GM12878 (cell line): Measurements from ENCODE around the gene PCAT6. TPM values are rescaled to one million over a fixed set of nuclear protein-coding genes. Genes with fewer than 3 reads are reported as not detected.

Experiments
- ATAC-seq: fragments of 200-7000 bp; cut with Tn5 transposase; 3 replicates; pipeline ENCODE4 v1.9.1; 2020; ENCODE audit warnings: mild to moderate bottlenecking, moderate library complexity
- BruUV-seq: library from RNA; stranded (reverse); fragments of 400-500 nt; replicated peaks from 2 replicates; lab custom pipeline; 2021; lab: Mats Ljungman, UMichigan
- CTCF ChIA-PET: fragments of 300-600 bp; sonication (Branson Sonifier 250); formaldehyde crosslinking; extraction: SDS; loops from one replicate; lab custom pipeline; 2021; ENCODE audit warnings: inconsistent platforms; lab: Yijun Ruan, JAX
- POLR2A ChIA-PET: fragments of 350-600 bp; formaldehyde crosslinking; extraction: SDS; loops from one replicate; lab custom pipeline; 2021; ENCODE audit warnings: inconsistent platforms; lab: Charles Lee
- RAD21 ChIA-PET: fragments of 300-600 bp; sonication (Branson Sonifier 250); formaldehyde crosslinking; loops from one replicate; lab custom pipeline; 2023; ENCODE audit warnings: antibody characterized with exemption; ENCODE audit not compliant: unreplicated experiment; lab: Charles Lee
- SMC1A ChIA-PET: fragments of 300-600 bp; sonication (Branson Sonifier 250); formaldehyde crosslinking; loops from one replicate; lab custom pipeline; 2023; ENCODE audit not compliant: unreplicated experiment, uncharacterized antibody; lab: Charles Lee
- DNase-seq: peaks from one replicate; pipeline ENCODE4 v3.0.0-alpha.2; 2011; ENCODE audit warnings: low read depth, low spot score
- FAIRE-seq: peaks from 3 replicates; lab custom pipeline; 2011; peaks lifted over from hg19 to GRCh38; lab: Jason Lieb, UNC
- H2AFZ ChIP-seq: 2 replicates; pipeline ENCODE4 v1.6.0; 2011; ENCODE audit warnings: low read depth, low read length, control low read depth; ENCODE audit not compliant: control insufficient read depth
- H3K27ac ChIP-seq: 2 replicates; pipeline ENCODE4 v1.5.1; 2011; ENCODE audit warnings: control low read depth; ENCODE audit not compliant: control insufficient read depth, insufficient read depth
- H3K27me3 ChIP-seq, 2 experiments: replicated peaks in 1 of 2; 2 replicates each; pipeline versions ENCODE4 v1.6.0 to v1.6.1; 2011; ENCODE audit warnings: low read length in 1 of 2; ENCODE audit not compliant: control insufficient read depth in 2 of 2, insufficient read depth in 2 of 2
- H3K36me3 ChIP-seq, 2 experiments: 2 replicates each; pipeline ENCODE4 v1.5.1; 2011; ENCODE audit warnings: low read length in 1 of 2; ENCODE audit not compliant: control insufficient read depth in 2 of 2, insufficient read depth in 2 of 2
- H3K4me1 ChIP-seq: 2 replicates; pipeline ENCODE4 v1.6.1; 2011; ENCODE audit warnings: mild to moderate bottlenecking, low read length, moderate library complexity, mixed read lengths; ENCODE audit not compliant: control insufficient read depth, insufficient read depth
- H3K4me2 ChIP-seq: 2 replicates; pipeline ENCODE4 v1.6.0; 2011; ENCODE audit warnings: control low read depth; ENCODE audit not compliant: control insufficient read depth, insufficient read depth
- H3K4me3 ChIP-seq: fragments of 200-600 bp; sonication (generic); 2 replicates; pipeline ENCODE4 v1.5.1; 2016
- H3K79me2 ChIP-seq: 2 replicates; pipeline ENCODE4 v1.6.0; 2011; ENCODE audit warnings: low read length; ENCODE audit not compliant: control insufficient read depth, insufficient read depth
- H3K9ac ChIP-seq: 2 replicates; pipeline ENCODE4 v1.8.0; 2011; ENCODE audit warnings: low read length, control low read depth, mixed read lengths; ENCODE audit not compliant: control insufficient read depth, insufficient read depth
- H3K9me3 ChIP-seq: replicated peaks from 3 replicates; pipeline ENCODE4 v1.5.1; 2011; ENCODE audit warnings: mild to moderate bottlenecking, low read length; ENCODE audit not compliant: control insufficient read depth, insufficient read depth
- H4K20me1 ChIP-seq: 2 replicates; pipeline ENCODE4 v1.6.0; 2011; ENCODE audit not compliant: control insufficient read depth, insufficient read depth
- IRF4 ChIP-seq: IDR thresholded peaks from 2 replicates; pipeline ENCODE4 v1.6.1; 2011; ENCODE audit warnings: low read depth, low read length
- MTA2 ChIP-seq: fragments of 450-650 bp; IDR thresholded peaks from 2 replicates; pipeline ENCODE4 v1.6.1; 2016; ENCODE audit warnings: low read depth, mild to moderate bottlenecking, moderate library complexity
- MTA3 ChIP-seq: IDR thresholded peaks from 2 replicates; pipeline ENCODE4 v1.6.1; 2012; ENCODE audit warnings: low read length, inconsistent platforms, borderline replicate concordance
- SPI1 ChIP-seq: IDR thresholded peaks from 2 replicates; pipeline ENCODE4 v1.6.1; 2011; ENCODE audit warnings: low read depth, mild to moderate bottlenecking, low read length, moderate library complexity, borderline replicate concordance; ENCODE audit not compliant: insufficient read depth
- ZZZ3 ChIP-seq: IDR thresholded peaks from 2 replicates; pipeline ENCODE4 v1.6.1; 2011; ENCODE audit warnings: low read depth; ENCODE audit not compliant: control insufficient read depth, insufficient read length
- WGBS: methylation state at CpG from one replicate; pipeline ENCODE4 v1.1.6; 2016; ENCODE audit warnings: low lambda C conversion rate; ENCODE audit not compliant: insufficient replicate concordance, insufficient coverage; ENCODE audit errors: missing lambda C conversion rate; 5-methylcytosine and 5-hydroxymethylcytosine counted together
- in situ Hi-C: fragments of 300-500 bp; cut with MboI; formaldehyde crosslinking; loops from 9 replicates; pipeline ENCODE4 v1.14.3; 2018; ENCODE audit warnings: mixed read lengths
- intact Hi-C: fragments of 100-400 bp; cut with micrococcal nuclease; formaldehyde crosslinking; loops from one replicate; pipeline ENCODE4 v1.14.2; 2022; ENCODE audit not compliant: unreplicated experiment
- polyA plus RNA-seq, 11 experiments: library from polyadenylated mRNA; depleted of rRNA in 4 of 11; unstranded in 6 of 11; stranded (reverse) in 5 of 11; fragments of >200 nt; fragmentation: Nextera tagmentation in 4 of 11; fragmentation: Illumina TruSeq in 1 of 11; extraction: Ambion mirVana in 4 of 11; extraction: Trizol in 1 of 11; gene quantifications; 1 replicate in 1 of 11; 2 replicates in 10 of 11; pipeline versions ENCODE4 v1.2.1 to v1.2.3, GENCODE V29; 2011 to 2016; ENCODE audit warnings: inconsistent platforms in 2 of 11, missing spikeins in 2 of 11, low read depth in 1 of 11
- total RNA-seq, 4 experiments: library from RNA; depleted of rRNA in 3 of 4; stranded (reverse); fragments of >200 nt in 3 of 4; fragmentation: Illumina TruSeq in 1 of 4; extraction: Trizol in 1 of 4; gene quantifications; 2 replicates each; pipeline versions ENCODE4 v1.2.1 to v1.2.3, GENCODE V29; 2013 to 2021
- TF ChIP-seq, protein P1 (sequence below): fragments of 450-650 bp; IDR thresholded peaks from 2 replicates; pipeline ENCODE4 v1.6.1; 2018; ENCODE audit warnings: borderline replicate concordance, mild to moderate bottlenecking; ENCODE audit not compliant: partially characterized antibody

The PCAT6 gene
- total and polyA plus RNA-seq, 10 of the 15 experiments (the other 5 are each of a cell fraction or from before 2014, with no cell fraction given) = 0.16 to 0.83 (median 0.48) TPM; not detected in 4

DNA sequence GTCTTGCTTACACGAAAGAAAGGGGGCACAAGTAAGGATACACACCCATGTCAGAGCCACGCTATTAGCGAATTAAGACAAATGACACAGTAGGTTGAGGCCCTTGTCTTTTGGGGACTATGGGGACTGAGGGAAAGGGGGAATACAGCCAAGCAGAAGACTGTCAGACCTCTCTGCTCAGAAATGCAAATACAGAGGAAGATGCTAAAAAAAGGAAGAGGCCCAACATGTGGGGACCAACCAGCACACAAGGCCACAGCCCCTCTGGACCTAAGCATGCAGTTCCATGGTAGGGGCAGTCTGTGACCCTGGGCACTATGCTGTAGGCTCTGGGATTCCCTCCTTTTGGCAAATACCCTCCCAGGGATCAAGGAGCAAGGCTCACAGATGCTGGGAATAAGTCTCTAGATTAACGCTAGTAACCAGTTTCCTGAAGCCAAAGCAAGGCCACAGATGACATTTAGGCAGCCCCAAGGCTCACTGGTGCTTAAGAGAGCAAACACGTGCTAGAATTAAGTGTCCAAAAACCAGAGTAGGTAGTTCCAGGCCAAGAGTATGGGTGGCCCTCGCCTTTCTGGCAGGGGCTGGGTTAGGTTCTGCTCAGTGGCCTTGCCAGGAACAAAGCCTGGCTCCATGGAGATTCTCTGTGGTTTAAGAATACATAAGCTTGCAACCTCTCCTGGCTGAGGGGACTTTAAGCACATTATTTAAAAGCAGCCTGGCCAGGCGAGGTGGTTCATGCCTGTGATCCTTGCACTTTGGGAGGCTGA is 40.0 kb downstream of the PCAT6 start:
- H4K20me1 ChIP-seq = no peaks in the 10 kb centered on the region
- ChIA-PET CTCF (interaction anchor here (0.8 to 3.5 kb wide), 5 partner anchors 12 to 101 kb away, joined by 3 to 14 read pairs (median 3); no protein-coding TSS in a partner anchor), POLR2A (no interaction called here), RAD21 (interaction anchor here (0.7 kb wide), 1 partner anchor 1956 kb away, joined by 4 read pairs; no protein-coding TSS in a partner anchor), SMC1A (no interaction called here)
- no peak for FAIRE-seq
- no peak overlapping the region for H3K4me3 ChIP-seq
- H2AFZ ChIP-seq = peak overlapping the region; percentile 65; the same call in 1 of the 2 replicates
- no peak for DNase-seq
- TF ChIP-seq MTA3 = no peak
- TF ChIP-seq SPI1 = 0 out of 2 replicates have a peak, but pooled peaks have one; percentile 16
- TF ChIP-seq ZZZ3 = no peak
- TF ChIP-seq IRF4 = no peak
- TF ChIP-seq, protein P1, sequence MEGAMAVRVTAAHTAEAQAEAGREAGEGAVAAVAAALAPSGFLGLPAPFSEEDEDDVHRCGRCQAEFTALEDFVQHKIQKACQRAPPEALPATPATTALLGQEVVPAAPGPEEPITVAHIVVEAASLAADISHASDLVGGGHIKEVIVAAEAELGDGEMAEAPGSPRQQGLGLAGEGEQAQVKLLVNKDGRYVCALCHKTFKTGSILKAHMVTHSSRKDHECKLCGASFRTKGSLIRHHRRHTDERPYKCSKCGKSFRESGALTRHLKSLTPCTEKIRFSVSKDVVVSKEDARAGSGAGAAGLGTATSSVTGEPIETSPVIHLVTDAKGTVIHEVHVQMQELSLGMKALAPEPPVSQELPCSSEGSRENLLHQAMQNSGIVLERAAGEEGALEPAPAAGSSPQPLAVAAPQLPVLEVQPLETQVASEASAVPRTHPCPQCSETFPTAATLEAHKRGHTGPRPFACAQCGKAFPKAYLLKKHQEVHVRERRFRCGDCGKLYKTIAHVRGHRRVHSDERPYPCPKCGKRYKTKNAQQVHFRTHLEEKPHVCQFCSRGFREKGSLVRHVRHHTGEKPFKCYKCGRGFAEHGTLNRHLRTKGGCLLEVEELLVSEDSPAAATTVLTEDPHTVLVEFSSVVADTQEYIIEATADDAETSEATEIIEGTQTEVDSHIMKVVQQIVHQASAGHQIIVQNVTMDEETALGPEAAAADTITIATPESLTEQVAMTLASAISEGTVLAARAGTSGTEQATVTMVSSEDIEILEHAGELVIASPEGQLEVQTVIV = no peak
- no peak for TF ChIP-seq MTA2
- no peak overlapping the region for H3K27ac ChIP-seq
- H3K9me3 ChIP-seq = no peaks in the 10 kb centered on the region
- H3K9ac ChIP-seq = no peak overlapping the region
- H3K27me3 ChIP-seq = no peaks in the 10 kb centered on the region
- BruUV-seq = no TSS peak
- no peak for ATAC-seq
- H3K4me2 ChIP-seq = no peak overlapping the region
- 56% methylated on average over 7 of the region's 7 CpGs for WGBS
- intact Hi-C loops = no loop called here
- in situ Hi-C loops = no loop called here
- H3K36me3 ChIP-seq = no peaks in the 10 kb centered on the region
- peaks cover 7% of the 10 kb centered on the region; the same call in 1 of the 2 replicates for H3K4me1 ChIP-seq
- H3K79me2 ChIP-seq = no peaks in the 10 kb centered on the region
